C4-2B (cell line): ENCODE measurements around the gene ELAC2.

Source experiments
- ZFX ChIP-seq: fragments of 450-650 bp; IDR thresholded peaks from 2 replicates; pipeline ENCODE4 v1.6.1; 2017
- TF ChIP-seq, protein P1 (sequence below): fragments of 450-650 bp; conservative IDR thresholded peaks from 2 replicates; pipeline ENCODE4 v1.5.1; 2017; ENCODE audit warnings: mild to moderate bottlenecking

- TF ChIP-seq, protein P1, sequence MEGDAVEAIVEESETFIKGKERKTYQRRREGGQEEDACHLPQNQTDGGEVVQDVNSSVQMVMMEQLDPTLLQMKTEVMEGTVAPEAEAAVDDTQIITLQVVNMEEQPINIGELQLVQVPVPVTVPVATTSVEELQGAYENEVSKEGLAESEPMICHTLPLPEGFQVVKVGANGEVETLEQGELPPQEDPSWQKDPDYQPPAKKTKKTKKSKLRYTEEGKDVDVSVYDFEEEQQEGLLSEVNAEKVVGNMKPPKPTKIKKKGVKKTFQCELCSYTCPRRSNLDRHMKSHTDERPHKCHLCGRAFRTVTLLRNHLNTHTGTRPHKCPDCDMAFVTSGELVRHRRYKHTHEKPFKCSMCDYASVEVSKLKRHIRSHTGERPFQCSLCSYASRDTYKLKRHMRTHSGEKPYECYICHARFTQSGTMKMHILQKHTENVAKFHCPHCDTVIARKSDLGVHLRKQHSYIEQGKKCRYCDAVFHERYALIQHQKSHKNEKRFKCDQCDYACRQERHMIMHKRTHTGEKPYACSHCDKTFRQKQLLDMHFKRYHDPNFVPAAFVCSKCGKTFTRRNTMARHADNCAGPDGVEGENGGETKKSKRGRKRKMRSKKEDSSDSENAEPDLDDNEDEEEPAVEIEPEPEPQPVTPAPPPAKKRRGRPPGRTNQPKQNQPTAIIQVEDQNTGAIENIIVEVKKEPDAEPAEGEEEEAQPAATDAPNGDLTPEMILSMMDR: no peak
- no peak for TF ChIP-seq ZFX
Measured at GRCh38 chr17:12959441-12959840, 58.4 kb downstream of the ELAC2 start.
